ACC112 (cell line): ENCODE data around the gene BACE2.
"Not testable (repeated sequence)": the region's sequence is repeated elsewhere in the genome, so short reads cannot be mapped to it uniquely, and the experiment has no call there.

Experiments
- H2AFZ ChIP-seq: fragments of 200-600 bp; sonication (generic); one replicate; pipeline ENCODE4 v1.6.0; 2017; ENCODE audit warnings: antibody characterized with exemption, low read length; ENCODE audit not compliant: unreplicated experiment
- H3K27ac ChIP-seq: fragments of 200-600 bp; sonication (generic); 2 replicates; pipeline ENCODE4 v1.5.1; 2014; ENCODE audit warnings: low read depth, mild to moderate bottlenecking, antibody characterized with exemption, low read length, moderate library complexity
- H3K27me3 ChIP-seq: fragments of 200-600 bp; sonication (generic); 2 replicates; pipeline ENCODE4 v1.6.1; 2014; ENCODE audit warnings: mild to moderate bottlenecking, antibody characterized with exemption, low read length, moderate library complexity, mixed read lengths; ENCODE audit not compliant: insufficient read depth
- H3K36me3 ChIP-seq: fragments of 200-600 bp; sonication (generic); 2 replicates; pipeline ENCODE4 v1.6.1; 2016; ENCODE audit warnings: mild to moderate bottlenecking, antibody characterized with exemption, low read length, moderate library complexity, mixed read lengths; ENCODE audit not compliant: insufficient read depth
- H3K4me1 ChIP-seq: fragments of 200-600 bp; sonication (generic); one replicate; pipeline ENCODE4 v1.6.1; 2016; ENCODE audit warnings: low read length, mixed read lengths; ENCODE audit not compliant: insufficient read depth, unreplicated experiment, control insufficient read depth
- H3K4me3 ChIP-seq: fragments of 200-600 bp; sonication (generic); 2 replicates; pipeline ENCODE4 v1.5.1; 2014; ENCODE audit warnings: mild to moderate bottlenecking, low read depth, low read length
- H3K79me2 ChIP-seq: fragments of 200-600 bp; sonication (generic); one replicate; pipeline ENCODE4 v1.6.0; 2016; ENCODE audit warnings: low read length; ENCODE audit not compliant: control insufficient read depth, unreplicated experiment, insufficient read depth

The BACE2 gene

GRCh38 chr21:41197582-41197981 lies 29.6 kb downstream of the BACE2 start:
- Histone ChIP-seq H3K4me1 (no peaks in the 10 kb centered on the region), H2AFZ (no peak overlapping the region), H3K27ac (no peak overlapping the region)

GRCh38 chr21:41198647-41199046 lies 30.7 kb downstream of the BACE2 start:
- H3K4me1 ChIP-seq, H3K79me2 ChIP-seq, H2AFZ ChIP-seq, H3K36me3 ChIP-seq, H3K4me3 ChIP-seq, H3K27ac ChIP-seq, H3K27me3 ChIP-seq: not testable (repeated sequence)

More at GRCh38 chr21:41197582-41197981, 29.6 kb downstream of the BACE2 start:
- Histone ChIP-seq H3K27me3 (no peaks in the 10 kb centered on the region), H3K4me3 (no peak overlapping the region), H3K79me2 (no peaks in the 10 kb centered on the region), H3K36me3 (no peaks in the 10 kb centered on the region)

DNA sequence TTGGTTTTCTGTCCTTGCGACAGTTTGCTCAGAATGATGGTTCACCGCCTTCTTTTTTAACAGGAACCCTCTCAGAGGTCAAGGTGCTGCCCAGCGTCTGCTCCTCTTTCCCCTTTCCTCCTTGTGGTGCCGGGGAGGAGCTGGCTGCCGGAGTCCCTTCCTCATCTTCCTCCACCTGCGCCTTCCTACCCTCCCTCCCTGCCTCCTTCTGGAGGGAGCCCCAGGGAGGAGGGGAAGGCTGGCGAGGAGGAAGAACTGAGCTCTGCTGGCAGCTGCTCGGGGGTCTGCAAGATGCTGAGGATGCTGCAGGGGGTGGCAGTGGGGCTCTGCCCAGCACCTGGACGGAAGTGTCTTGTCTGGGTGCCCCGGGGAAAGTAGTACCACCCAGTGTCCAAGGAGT lies 31.2 kb downstream of the BACE2 start:
- Histone ChIP-seq H3K79me2 (no peaks in the 10 kb centered on the region), H3K27ac (no peak overlapping the region), H3K27me3 (no peaks in the 10 kb centered on the region), H3K4me1 (no peaks in the 10 kb centered on the region), H2AFZ (no peak overlapping the region), H3K36me3 (no peaks in the 10 kb centered on the region), H3K4me3 (no peak overlapping the region)

GRCh38 chr21:41199588-41199987 lies 31.6 kb downstream of the BACE2 start:
- Histone ChIP-seq H3K4me1 (no peaks in the 10 kb centered on the region), H3K36me3 (no peaks in the 10 kb centered on the region), H3K27me3 (no peaks in the 10 kb centered on the region), H3K27ac (no peak overlapping the region), H2AFZ (no peak overlapping the region), H3K4me3 (no peak overlapping the region), H3K79me2 (no peaks in the 10 kb centered on the region)

- Histone ChIP-seq H3K79me2 (no peaks in the 10 kb centered on the region), H3K4me1 (no peaks in the 10 kb centered on the region), H3K4me3 (no peak overlapping the region), H3K36me3 (no peaks in the 10 kb centered on the region), H2AFZ (no peak overlapping the region), H3K27me3 (no peaks in the 10 kb centered on the region), H3K27ac (no peak overlapping the region)
Measured at GRCh38 chr21:41201385-41201784, 33.4 kb downstream of the BACE2 start.

DNA sequence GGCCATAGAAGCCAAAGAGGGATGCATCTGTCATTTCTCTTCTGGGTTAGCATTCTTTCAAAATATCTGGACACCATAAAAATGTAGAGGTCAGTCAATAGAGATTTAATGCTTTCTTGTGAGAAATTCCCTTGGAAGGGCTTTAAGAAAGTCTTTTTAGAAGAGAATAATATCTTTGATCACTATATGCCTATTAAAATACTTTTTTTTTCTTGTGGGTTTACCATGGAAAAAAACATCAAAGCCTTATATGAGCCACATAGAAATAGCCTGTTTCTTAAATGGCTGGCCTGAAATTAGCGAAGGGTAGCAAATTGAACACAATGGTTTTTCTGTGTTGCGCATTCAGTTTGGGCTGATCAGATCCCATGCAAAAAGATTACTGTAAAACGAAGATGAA lies 36.8 kb downstream of the BACE2 start:
- no peak overlapping the region for H2AFZ ChIP-seq
- no peaks in the 10 kb centered on the region for H3K79me2 ChIP-seq
- H3K27ac ChIP-seq, result no peak overlapping the region
- peaks cover 14% of the 10 kb centered on the region for H3K4me1 ChIP-seq
- no peaks in the 10 kb centered on the region for H3K27me3 ChIP-seq
- H3K36me3 ChIP-seq, result no peaks in the 10 kb centered on the region
- H3K4me3 ChIP-seq, result no peak overlapping the region

- Histone ChIP-seq H3K27me3 (no peaks in the 10 kb centered on the region), H3K4me3 (no peak overlapping the region; the same call in 1 of the 2 replicates), H3K27ac (peak overlapping the region; percentile 24; the same call in 1 of the 2 replicates), H3K36me3 (no peaks in the 10 kb centered on the region), H3K79me2 (no peaks in the 10 kb centered on the region), H3K4me1 (peaks cover 14% of the 10 kb centered on the region), H2AFZ (no peak overlapping the region)
Measured at GRCh38 chr21:41207401-41208375, 39.7 kb downstream of the BACE2 start.

DNA sequence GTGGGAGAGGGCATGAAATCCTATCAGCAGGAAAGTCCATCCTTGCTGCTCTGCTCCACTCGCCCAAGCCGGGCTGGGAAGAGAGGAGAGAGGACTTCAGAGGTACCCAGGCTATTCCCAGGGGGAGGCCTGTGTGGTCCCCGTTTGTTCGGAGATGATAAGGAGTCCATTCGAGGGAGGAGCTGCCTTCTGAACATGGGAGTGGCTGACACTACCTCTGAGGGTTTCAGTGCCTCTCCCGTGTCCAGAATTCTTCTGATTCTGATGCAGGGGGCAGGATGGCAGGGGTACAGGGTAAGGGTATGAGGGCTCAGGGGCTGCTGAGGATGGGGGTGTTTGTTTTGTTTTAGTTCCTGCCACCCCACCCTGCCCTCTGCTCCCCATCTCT lies 40.4 kb downstream of the BACE2 start:
- Histone ChIP-seq H3K36me3 (no peaks in the 10 kb centered on the region), H2AFZ (no peak overlapping the region), H3K4me3 (no peak overlapping the region), H3K27me3 (no peaks in the 10 kb centered on the region), H3K4me1 (peaks cover 14% of the 10 kb centered on the region), H3K79me2 (no peaks in the 10 kb centered on the region), H3K27ac (no peak overlapping the region)

GRCh38 chr21:41209016-41209619 lies 41.2 kb downstream of the BACE2 start:
- Histone ChIP-seq H3K27ac (no peak overlapping the region), H3K79me2 (no peaks in the 10 kb centered on the region), H3K27me3 (no peaks in the 10 kb centered on the region), H3K4me1 (peaks cover 14% of the 10 kb centered on the region), H3K36me3 (no peaks in the 10 kb centered on the region), H2AFZ (no peak overlapping the region), H3K4me3 (no peak overlapping the region)

DNA sequence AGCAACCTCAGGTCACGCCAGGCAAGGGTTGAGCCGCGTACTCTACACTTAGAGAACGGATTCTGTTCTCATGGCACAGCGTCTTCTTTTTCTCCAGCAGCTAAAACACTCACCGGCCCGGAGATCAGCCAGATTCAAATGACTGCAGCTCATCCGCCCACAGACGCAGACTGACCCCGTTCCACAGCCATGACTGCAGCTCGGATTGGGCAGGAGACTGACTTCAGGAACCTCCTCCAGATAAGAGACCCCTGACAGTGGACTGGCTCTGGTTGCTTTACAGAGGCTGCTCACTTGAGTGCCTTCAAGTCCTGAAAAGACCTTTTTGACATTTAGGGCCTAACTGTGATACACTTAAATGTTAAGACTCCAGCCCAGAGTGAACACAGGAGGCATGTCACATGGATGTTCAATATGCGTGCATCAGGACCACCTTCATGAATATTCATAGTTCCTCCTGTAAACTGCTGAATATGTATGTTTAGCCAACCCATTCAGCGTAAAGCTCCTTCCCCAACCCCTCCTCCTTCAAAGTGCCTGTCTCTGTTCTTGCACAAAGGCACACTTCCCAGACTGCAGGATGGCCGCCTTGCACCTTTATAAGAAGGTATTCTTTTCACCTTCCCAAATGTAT lies 42.6 kb downstream of the BACE2 start:
- H2AFZ ChIP-seq, result no peak overlapping the region
- H3K36me3 ChIP-seq, result no peaks in the 10 kb centered on the region
- no peak overlapping the region for H3K4me3 ChIP-seq
- H3K27me3 ChIP-seq, result no peaks in the 10 kb centered on the region
- peaks cover 14% of the 10 kb centered on the region for H3K4me1 ChIP-seq
- H3K79me2 ChIP-seq, result no peaks in the 10 kb centered on the region
- no peak overlapping the region for H3K27ac ChIP-seq
